Hepatocyte (in vitro differentiated cells): ENCODE data around the gene PLEKHG4B. TPM values are rescaled to one million over a fixed set of nuclear protein-coding genes. Genes with fewer than 3 reads are reported as not detected.

ENCODE experiments used
- DNase-seq: peaks from one replicate; pipeline ENCODE4 v3.0.0-alpha.2; 2016; ENCODE audit warnings: low spot score
- H2AFZ ChIP-seq: fragments of 200-600 bp; sonication (generic); 2 replicates; pipeline ENCODE4 v1.6.0; 2016; ENCODE audit warnings: antibody characterized with exemption, mild to moderate bottlenecking
- H3K27ac ChIP-seq: fragments of 200-600 bp; sonication (generic); 2 replicates; pipeline ENCODE4 v1.5.1; 2016; ENCODE audit warnings: mild to moderate bottlenecking
- H3K27me3 ChIP-seq: fragments of 200-600 bp; sonication (generic); 2 replicates; pipeline ENCODE4 v1.6.1; 2016
- H3K36me3 ChIP-seq: fragments of 200-600 bp; sonication (generic); replicated peaks from 2 replicates; pipeline ENCODE4 v1.5.1; 2016; ENCODE audit warnings: low read depth; ENCODE audit not compliant: insufficient read depth
- H3K4me1 ChIP-seq: fragments of 200-600 bp; sonication (generic); 2 replicates; pipeline ENCODE4 v1.5.1; 2016; ENCODE audit warnings: mild to moderate bottlenecking, moderate library complexity; ENCODE audit not compliant: insufficient read depth
- H3K4me2 ChIP-seq: fragments of 200-600 bp; sonication (generic); 2 replicates; pipeline ENCODE4 v1.6.0; 2016
- H3K4me3 ChIP-seq: fragments of 200-600 bp; sonication (generic); 2 replicates; pipeline ENCODE4 v1.5.1; 2016; ENCODE audit warnings: mild to moderate bottlenecking
- H3K79me2 ChIP-seq: fragments of 200-600 bp; sonication (generic); 2 replicates; pipeline ENCODE4 v1.6.0; 2017; ENCODE audit warnings: mild to moderate bottlenecking
- H3K9me2 ChIP-seq: fragments of 200-600 bp; sonication (generic); replicated peaks from 2 replicates; pipeline ENCODE4 v1.6.0; 2017; ENCODE audit warnings: mild to moderate bottlenecking; ENCODE audit not compliant: insufficient read depth
- H3K9me3 ChIP-seq: fragments of 200-600 bp; sonication (generic); 2 replicates; pipeline ENCODE4 v1.5.1; 2016; ENCODE audit warnings: low read depth, mild to moderate bottlenecking
- H4K20me1 ChIP-seq: fragments of 200-600 bp; sonication (generic); 2 replicates; pipeline ENCODE4 v1.6.0; 2016; ENCODE audit warnings: mild to moderate bottlenecking; ENCODE audit not compliant: insufficient read depth, poor library complexity, severe bottlenecking
- CTCF ChIP-seq: fragments of 200-600 bp; sonication (generic); IDR thresholded peaks from 2 replicates; pipeline ENCODE4 v1.5.1; 2016; ENCODE audit warnings: antibody characterized with exemption, mild to moderate bottlenecking; ENCODE audit not compliant: poor library complexity
- EZH2 ChIP-seq: fragments of 200-600 bp; sonication (generic); IDR thresholded peaks from 2 replicates; pipeline ENCODE4 v1.6.1; 2016; ENCODE audit warnings: antibody characterized with exemption, mild to moderate bottlenecking, borderline replicate concordance
- EZH2phosphoT487 ChIP-seq: fragments of 200-600 bp; sonication (generic); IDR thresholded peaks from one replicate; pipeline ENCODE4 v1.6.1; 2018; ENCODE audit warnings: antibody characterized with exemption, mild to moderate bottlenecking, low read depth, moderate library complexity; ENCODE audit not compliant: unreplicated experiment, severe bottlenecking
- WGBS: methylation state at CpG from one replicate; pipeline ENCODE4 v1.1.6; 2016; ENCODE audit warnings: low lambda C conversion rate; ENCODE audit errors: missing lambda C conversion rate; 5-methylcytosine and 5-hydroxymethylcytosine counted together
- polyA plus RNA-seq: library from polyadenylated mRNA; unstranded; fragments of >200 nt; fragmentation: Nextera tagmentation; extraction: Ambion mirVana; gene quantifications from 2 replicates; pipeline ENCODE4 v1.2.1, GENCODE V29; 2016
- total RNA-seq: library from RNA; depleted of rRNA; stranded (reverse); fragments of >200 nt; gene quantifications from 2 replicates; pipeline ENCODE4 v1.2.3, GENCODE V29; 2014

PLEKHG4B gene
- total and polyA plus RNA-seq, 2 experiments from 2014 or later: 3.6 to 4.0 TPM

DNA sequence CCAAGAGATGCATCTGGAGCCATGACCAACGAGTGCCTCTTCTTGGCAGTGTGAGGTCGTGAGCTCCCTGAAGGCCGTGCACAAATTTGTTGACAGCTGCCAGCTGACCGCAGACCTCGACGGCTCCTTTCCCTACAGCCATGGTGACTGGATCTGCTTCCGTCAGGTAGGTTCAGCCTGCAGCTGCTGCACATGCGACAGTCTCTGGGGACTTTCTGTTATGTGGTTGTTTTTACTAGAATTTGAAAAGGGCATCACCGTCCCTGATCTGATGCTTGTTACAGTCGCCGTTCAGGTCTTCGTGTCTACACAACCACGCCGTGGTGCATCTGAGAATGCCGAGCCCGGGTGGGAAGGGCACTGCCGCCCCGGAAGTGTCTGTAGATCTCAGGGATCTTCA is 62.9 kb downstream of the PLEKHG4B start:
- TF ChIP-seq CTCF: no peak
- Histone ChIP-seq H2AFZ (no peak overlapping the region), H3K4me2 (no peak overlapping the region), H3K27ac (no peak overlapping the region), H3K27me3 (no peaks in the 10 kb centered on the region), H3K4me3 (no peak overlapping the region), H3K9me2 (no peaks in the 10 kb centered on the region), H3K36me3 (no peaks in the 10 kb centered on the region), H3K79me2 (no peaks in the 10 kb centered on the region), H3K9me3 (no peaks in the 10 kb centered on the region), H3K4me1 (no peaks in the 10 kb centered on the region), H4K20me1 (no peaks in the 10 kb centered on the region)
- DNase-seq: no peak
- WGBS: 94% methylated on average over 18 of the region's 18 CpGs

DNA sequence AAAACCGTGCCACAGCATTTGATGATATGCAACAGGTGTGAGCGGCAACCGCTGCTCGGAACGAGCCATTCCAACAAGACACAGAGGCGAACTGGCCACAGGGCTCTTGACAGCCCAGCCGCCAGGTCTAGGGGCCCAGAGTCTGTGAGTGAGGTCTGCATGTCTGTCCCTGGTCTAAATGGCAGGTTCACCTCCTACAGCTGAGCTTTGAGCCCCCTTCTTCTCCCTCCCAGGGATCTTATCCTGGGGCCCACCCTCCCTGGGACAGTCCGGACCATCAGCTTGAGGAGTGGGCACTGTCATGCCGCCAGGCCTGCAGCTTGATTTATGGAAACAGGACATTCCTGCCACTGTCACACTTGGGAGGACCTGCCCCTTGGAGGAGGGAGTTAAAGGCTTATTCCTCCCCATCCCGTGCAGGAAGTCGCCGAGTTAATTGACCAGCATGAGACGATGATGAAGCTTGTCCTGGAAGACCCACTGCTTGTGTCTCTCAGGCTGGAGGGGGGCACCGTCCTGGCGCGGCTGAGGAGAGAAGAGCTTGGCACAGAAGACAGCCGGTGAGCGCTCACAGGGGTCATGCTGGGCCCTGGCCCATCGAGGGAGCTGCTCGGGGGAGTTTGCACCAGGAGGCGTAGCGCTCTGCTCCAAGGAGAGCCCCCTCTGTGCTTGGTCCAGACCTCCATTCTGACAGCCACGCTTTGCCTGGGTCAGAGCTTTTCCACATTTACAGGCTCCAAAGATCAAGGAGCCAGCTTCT is 63.9 kb downstream of the PLEKHG4B start:
- H3K79me2 ChIP-seq: no peaks in the 10 kb centered on the region
- H3K36me3 ChIP-seq: no peaks in the 10 kb centered on the region

DNA sequence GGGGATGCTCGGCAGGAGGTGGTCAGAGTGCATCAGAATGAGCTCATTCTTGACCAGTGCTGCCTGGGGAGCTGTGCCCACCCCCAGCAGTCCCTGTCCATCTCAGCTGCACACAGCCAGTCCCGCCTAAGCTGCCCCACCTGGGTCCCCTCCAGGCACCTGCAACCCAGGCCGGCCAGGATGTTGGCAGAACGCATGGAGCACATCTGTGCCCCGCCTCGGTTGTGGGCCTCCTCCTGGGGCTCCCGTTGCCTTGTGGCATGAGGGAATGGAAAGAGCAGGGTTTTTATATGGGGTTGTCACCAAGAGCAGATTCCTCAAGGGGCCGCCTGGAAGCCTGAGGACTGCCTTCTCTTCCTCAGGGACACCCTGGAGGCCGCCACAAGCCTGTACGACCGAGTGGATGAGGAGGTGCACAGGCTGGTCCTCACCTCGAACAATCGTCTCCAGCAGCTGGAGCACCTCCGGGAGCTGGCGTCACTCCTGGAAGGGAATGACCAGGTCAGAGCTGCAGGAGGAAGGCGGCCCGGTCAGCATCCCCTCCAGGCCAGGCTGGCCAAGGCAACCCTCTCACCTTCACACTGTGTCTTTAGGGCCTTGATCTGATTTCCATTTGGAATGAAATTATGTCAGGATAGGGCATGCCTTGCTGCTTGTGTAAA is 64.6 kb downstream of the PLEKHG4B start:
- Histone ChIP-seq H4K20me1 (no peaks in the 10 kb centered on the region), H3K4me3 (no peak overlapping the region), H3K27me3 (no peaks in the 10 kb centered on the region), H2AFZ (no peak overlapping the region), H3K79me2 (no peaks in the 10 kb centered on the region), H3K4me2 (no peak overlapping the region), H3K36me3 (no peaks in the 10 kb centered on the region), H3K4me1 (no peaks in the 10 kb centered on the region), H3K9me3 (no peaks in the 10 kb centered on the region), H3K9me2 (no peaks in the 10 kb centered on the region), H3K27ac (no peak overlapping the region)
- 96% methylated on average over 17 of the region's 17 CpGs for WGBS
- TF ChIP-seq CTCF (no peak), EZH2 (no peak), EZH2phosphoT487 (no peak)
- no peak for DNase-seq

More for the DNA sequence above, 63.9 kb downstream of the PLEKHG4B start:
- H3K4me1 ChIP-seq: no peaks in the 10 kb centered on the region
- no peaks in the 10 kb centered on the region for H3K9me2 ChIP-seq
- H3K4me2 ChIP-seq: no peak overlapping the region
- WGBS: 93% methylated on average over 23 of the region's 23 CpGs
- no peak for DNase-seq
- TF ChIP-seq EZH2phosphoT487: no peak
- TF ChIP-seq EZH2: no peak
- no peak for TF ChIP-seq CTCF
- H3K4me3 ChIP-seq: no peak overlapping the region
- no peak overlapping the region for H3K27ac ChIP-seq
- H3K9me3 ChIP-seq: no peaks in the 10 kb centered on the region
- no peaks in the 10 kb centered on the region for H3K27me3 ChIP-seq
- no peak overlapping the region for H2AFZ ChIP-seq
- no peaks in the 10 kb centered on the region for H4K20me1 ChIP-seq
